Peyer's patch (tissue), 4 donors: ENCODE data around the gene CACNB2.

Source experiments
- CTCF ChIP-seq, 6 experiments: fragments of 450-650 bp in 4 of 6; fragments of 200-600 bp in 2 of 6; sonication (generic) in 1 of 6; IDR thresholded peaks; one replicate each; pipeline ENCODE4 v1.5.1; 2017 to 2019; ENCODE audit warnings: antibody characterized with exemption in 6 of 6, mild to moderate bottlenecking in 3 of 6, moderate library complexity in 1 of 6
- POLR2A ChIP-seq, 2 donors: fragments of 450-650 bp; IDR thresholded peaks; one replicate each; pipeline ENCODE4 v1.5.1; 2017; ENCODE audit warnings: antibody characterized with exemption in 2 of 2, mild to moderate bottlenecking in 2 of 2, moderate library complexity in 2 of 2

GRCh38 chr10:18222866-18223265, 82.6 kb downstream of the CACNB2 start:
- no peak for TF ChIP-seq CTCF (IDR thresholded peaks at IDR 0.05)
- TF ChIP-seq POLR2A (IDR thresholded peaks at IDR 0.05), result no peak
